ENCODE measurements around the gene TBC1D10B.

Gene TBC1D10B

GRCh38 chr16:30372038-30372712 is 1.9 kb upstream of the TBC1D10B start:
- H3K36me3 ChIP-seq (ENCODE audit: insufficient read depth, low read length) = no peaks in the 10 kb centered on the region
- H3K4me2 ChIP-seq (ENCODE audit: low read depth, low read length, poor library complexity, severe bottlenecking) = peak overlapping the region; percentile 92
- TF ChIP-seq EZH2phosphoT487 (IDR thresholded peaks at IDR 0.05; ENCODE audit: borderline replicate concordance) (no peak), CTCF (conservative IDR thresholded peaks at IDR 0.05; ENCODE audit: low read length) (no peak)
- peak overlapping the region; percentile 83 for H3K9ac ChIP-seq (ENCODE audit: low read depth, low read length, poor library complexity, severe bottlenecking)
- H4K20me1 ChIP-seq (ENCODE audit: insufficient read depth, low read length, poor library complexity, severe bottlenecking) = peaks cover 27% of the 10 kb centered on the region
- no peaks in the 10 kb centered on the region for H3K27me3 ChIP-seq (ENCODE audit: insufficient read depth, low read length, poor library complexity, severe bottlenecking)
- peaks cover 31% of the 10 kb centered on the region for H3K4me1 ChIP-seq (ENCODE audit: insufficient read depth, low read length, poor library complexity, severe bottlenecking)
- H3K79me2 ChIP-seq (ENCODE audit: insufficient read depth, low read length) = peaks cover 33% of the 10 kb centered on the region
- no peak overlapping the region for H2AFZ ChIP-seq (ENCODE audit: low read length)
- peaks cover 6% of the 10 kb centered on the region for H3F3A ChIP-seq (ENCODE audit: low read depth)
- peak overlapping the region; percentile 74 for H3K4me3 ChIP-seq (ENCODE audit: low read length, poor library complexity, severe bottlenecking)
- no peaks in the 10 kb centered on the region for H3K9me2 ChIP-seq (replicated peaks; ENCODE audit: low read depth, low read length)
- H3K9me3 ChIP-seq (ENCODE audit: insufficient read depth, low read depth, low read length) = no peaks in the 10 kb centered on the region

- no peaks in the 10 kb centered on the region for H3K36me3 ChIP-seq (ENCODE audit: insufficient read depth, low read length)
- H3F3A ChIP-seq (ENCODE audit: low read depth) = no peaks in the 10 kb centered on the region
- H3K4me1 ChIP-seq (ENCODE audit: insufficient read depth, low read length, poor library complexity, severe bottlenecking) = peaks cover 31% of the 10 kb centered on the region
- H4K20me1 ChIP-seq (ENCODE audit: insufficient read depth, low read length, poor library complexity, severe bottlenecking) = peaks cover 34% of the 10 kb centered on the region
- no peaks in the 10 kb centered on the region for H3K27me3 ChIP-seq (ENCODE audit: insufficient read depth, low read length, poor library complexity, severe bottlenecking)
- H3K9ac ChIP-seq (ENCODE audit: low read depth, low read length, poor library complexity, severe bottlenecking) = peak overlapping the region; percentile 83
- peak overlapping the region; percentile 74 for H3K4me3 ChIP-seq (ENCODE audit: low read length, poor library complexity, severe bottlenecking)
- H2AFZ ChIP-seq (ENCODE audit: low read length) = peak overlapping the region; percentile 18; the same call in 1 of the 2 replicates
- H3K9me2 ChIP-seq (replicated peaks; ENCODE audit: low read depth, low read length) = no peaks in the 10 kb centered on the region
- H3K4me2 ChIP-seq (ENCODE audit: low read depth, low read length, poor library complexity, severe bottlenecking) = peak overlapping the region; percentile 92
- H3K9me3 ChIP-seq (ENCODE audit: insufficient read depth, low read depth, low read length) = no peaks in the 10 kb centered on the region
- peaks cover 41% of the 10 kb centered on the region for H3K79me2 ChIP-seq (ENCODE audit: insufficient read depth, low read length)
- TF ChIP-seq EZH2phosphoT487 (IDR thresholded peaks at IDR 0.05; ENCODE audit: borderline replicate concordance) (no peak), CTCF (conservative IDR thresholded peaks at IDR 0.05; ENCODE audit: low read length) (peak; percentile 37; the same call in 1 of the 2 replicates)
Observed at GRCh38 chr16:30371248-30371816, 1.0 kb upstream of the TBC1D10B start.

GRCh38 chr16:30369938-30370455 is 297 bp downstream of the TBC1D10B start:
- H2AFZ ChIP-seq (ENCODE audit: low read length) = no peak overlapping the region
- TF ChIP-seq CTCF (conservative IDR thresholded peaks at IDR 0.05; ENCODE audit: low read length) (no peak; the same call in 1 of the 2 replicates), EZH2phosphoT487 (IDR thresholded peaks at IDR 0.05; ENCODE audit: borderline replicate concordance) (no peak)
- H4K20me1 ChIP-seq (ENCODE audit: insufficient read depth, low read length, poor library complexity, severe bottlenecking) = peaks cover 41% of the 10 kb centered on the region
- H3K9me3 ChIP-seq (ENCODE audit: insufficient read depth, low read depth, low read length) = no peaks in the 10 kb centered on the region
- no peaks in the 10 kb centered on the region for H3K9me2 ChIP-seq (replicated peaks; ENCODE audit: low read depth, low read length)
- peaks cover 39% of the 10 kb centered on the region for H3K4me1 ChIP-seq (ENCODE audit: insufficient read depth, low read length, poor library complexity, severe bottlenecking)
- H3K4me2 ChIP-seq (ENCODE audit: low read depth, low read length, poor library complexity, severe bottlenecking) = peak overlapping the region; percentile 98
- no peaks in the 10 kb centered on the region for H3K27me3 ChIP-seq (ENCODE audit: insufficient read depth, low read length, poor library complexity, severe bottlenecking)
- peaks cover 48% of the 10 kb centered on the region for H3K79me2 ChIP-seq (ENCODE audit: insufficient read depth, low read length)
- 0 out of 2 replicates have a peak, but pooled peaks cover 3% of the 10 kb centered on the region for H3K36me3 ChIP-seq (ENCODE audit: insufficient read depth, low read length)
- no peaks in the 10 kb centered on the region for H3F3A ChIP-seq (ENCODE audit: low read depth)
- peak overlapping the region; percentile 78 for H3K9ac ChIP-seq (ENCODE audit: low read depth, low read length, poor library complexity, severe bottlenecking)
- H3K4me3 ChIP-seq (ENCODE audit: low read length, poor library complexity, severe bottlenecking) = peak overlapping the region; percentile 85
